GM04503 (cell line): ENCODE data around the gene SND1.
A peak's percentile ranks its signal among the peaks of the same experiment; 100 is the strongest.

Experiments used
- DNase-seq: peaks from one replicate; pipeline ENCODE4 v3.0.0-alpha.2; 2012; ENCODE audit warnings: low read depth

The SND1 gene

GRCh38 chr7:127651556-127652332, at the start of gene SND1:
Gene SND1, plus strand, starts transcription at chr7:127652194. Its CDS starts 180 bp downstream, at chr7:127652374.
- DNase-seq: peak; percentile 97

- DNase-seq: no peak
These were observed 43.5 kb upstream of the SND1 start for GRCh38 chr7:127608446-127608845.

GRCh38 chr7:127609297-127609696, 42.7 kb upstream of the SND1 start:
- no peak for DNase-seq

- DNase-seq: no peak
These were observed 39.7 kb upstream of the SND1 start for GRCh38 chr7:127612263-127612662.

- no peak for DNase-seq
These were observed 35.3 kb upstream of the SND1 start for GRCh38 chr7:127616724-127617123.

- no peak for DNase-seq
These were observed 34.0 kb upstream of the SND1 start, which contains the start of gene PAX4 for GRCh38 chr7:127618042-127618441. Gene PAX4, minus strand, starts transcription at chr7:127618142. Its CDS starts 2,214 bp downstream, at chr7:127615928.

- no peak for DNase-seq
These were observed 33.2 kb upstream of the SND1 start for GRCh38 chr7:127618775-127619174.

GRCh38 chr7:127619681-127620405, 32.2 kb upstream of the SND1 start:
- DNase-seq: no peak

- no peak for DNase-seq
These were observed 31.4 kb upstream of the SND1 start for GRCh38 chr7:127620406-127621233.

GRCh38 chr7:127625331-127625730, 26.7 kb upstream of the SND1 start:
- DNase-seq: no peak

GRCh38 chr7:127628445-127628844, 23.5 kb upstream of the SND1 start:
- DNase-seq: no peak

- no peak for DNase-seq
These were observed 22.6 kb upstream of the SND1 start for GRCh38 chr7:127629268-127629854.

- DNase-seq: peak; percentile 95
These were observed 19.6 kb upstream of the SND1 start for GRCh38 chr7:127632276-127632910.

GRCh38 chr7:127635659-127636285, 16.2 kb upstream of the SND1 start:
- DNase-seq: no peak

- no peak for DNase-seq
These were observed 13.8 kb upstream of the SND1 start for GRCh38 chr7:127638197-127638596.

GRCh38 chr7:127644484-127644883, 7.5 kb upstream of the SND1 start:
- DNase-seq: no peak

- DNase-seq: no peak
These were observed 4.4 kb upstream of the SND1 start for GRCh38 chr7:127647636-127648035.

GRCh38 chr7:127648986-127649385, 3.0 kb upstream of the SND1 start:
- DNase-seq: no peak

- DNase-seq: no peak
These were observed 993 bp upstream of the SND1 start for GRCh38 chr7:127650847-127651555.
